Measurements from ENCODE around the gene ZNF846. TPM values are rescaled to one million over a fixed set of nuclear protein-coding genes. Genes with fewer than 3 reads are reported as not detected.

ZNF846 gene
- total RNA-seq, 1 donor from 2014 or later: 17.4 TPM

- Mint-ChIP-seq H3K4me1 (ENCODE audit: unreplicated experiment) (no peaks in the 10 kb centered on the region), H3K4me3 (no peak overlapping the region), H3K27ac (no peak overlapping the region), H3K36me3 (peaks cover 5% of the 10 kb centered on the region), H3K27me3 (no peaks in the 10 kb centered on the region), H3K9me3 (no peaks in the 10 kb centered on the region)
- no peak for DNase-seq (ENCODE audit: extremely low spot score, unreplicated experiment)
- TF ChIP-seq CTCF (conservative IDR thresholded peaks at IDR 0.05): no peak
These were observed 33.4 kb upstream of the ZNF846 start for GRCh38 chr19:9801976-9802375.

GRCh38 chr19:9799162-9799561, 30.6 kb upstream of the ZNF846 start:
- Mint-ChIP-seq H3K27me3 (no peaks in the 10 kb centered on the region), H3K9me3 (no peaks in the 10 kb centered on the region), H3K27ac (no peak overlapping the region), H3K4me1 (ENCODE audit: unreplicated experiment) (peaks cover 7% of the 10 kb centered on the region), H3K36me3 (peaks cover 5% of the 10 kb centered on the region), H3K4me3 (no peak overlapping the region)
- no peak for TF ChIP-seq CTCF (conservative IDR thresholded peaks at IDR 0.05)
- DNase-seq (ENCODE audit: extremely low spot score, unreplicated experiment): no peak

- H3K9me3 Mint-ChIP-seq: no peaks in the 10 kb centered on the region
- TF ChIP-seq CTCF (conservative IDR thresholded peaks at IDR 0.05): no peak
- DNase-seq (ENCODE audit: extremely low spot score, unreplicated experiment): no peak
- peaks cover 12% of the 10 kb centered on the region for H3K4me1 Mint-ChIP-seq (ENCODE audit: unreplicated experiment)
- H3K36me3 Mint-ChIP-seq: no peaks in the 10 kb centered on the region
- H3K27ac Mint-ChIP-seq: peak overlapping the region; percentile 74
- no peaks in the 10 kb centered on the region for H3K27me3 Mint-ChIP-seq
- peak overlapping the region; percentile 5 for H3K4me3 Mint-ChIP-seq
These were observed 29.3 kb upstream of the ZNF846 start for GRCh38 chr19:9797871-9798270.

GRCh38 chr19:9796113-9796773, 27.7 kb upstream of the ZNF846 start:
- Mint-ChIP-seq H3K4me3 (peak overlapping the region; percentile 73), H3K36me3 (no peaks in the 10 kb centered on the region), H3K9me3 (no peaks in the 10 kb centered on the region), H3K27ac (peak overlapping the region; percentile 90), H3K4me1 (ENCODE audit: unreplicated experiment) (peaks cover 16% of the 10 kb centered on the region), H3K27me3 (no peaks in the 10 kb centered on the region)
- TF ChIP-seq CTCF (conservative IDR thresholded peaks at IDR 0.05): peak; percentile 91
- DNase-seq (ENCODE audit: extremely low spot score, unreplicated experiment): no peak

GRCh38 chr19:9793071-9793591, 24.6 kb upstream of the ZNF846 start:
- H3K36me3 Mint-ChIP-seq: no peaks in the 10 kb centered on the region
- no peaks in the 10 kb centered on the region for H3K27me3 Mint-ChIP-seq
- no peak for TF ChIP-seq CTCF (conservative IDR thresholded peaks at IDR 0.05)
- peak overlapping the region; percentile 93 for H3K27ac Mint-ChIP-seq
- no peaks in the 10 kb centered on the region for H3K9me3 Mint-ChIP-seq
- no peak for DNase-seq (ENCODE audit: extremely low spot score, unreplicated experiment)
- peak overlapping the region; percentile 93 for H3K4me3 Mint-ChIP-seq
- peaks cover 32% of the 10 kb centered on the region for H3K4me1 Mint-ChIP-seq (ENCODE audit: unreplicated experiment)
